ENCODE data around the gene COL28A1. TPM values are rescaled to one million over a fixed set of nuclear protein-coding genes. Genes with fewer than 3 reads are reported as not detected.

The COL28A1 gene
- total and polyA plus RNA-seq, 4 donors, result 0.05 to 0.50 (median 0.18) TPM

DNA sequence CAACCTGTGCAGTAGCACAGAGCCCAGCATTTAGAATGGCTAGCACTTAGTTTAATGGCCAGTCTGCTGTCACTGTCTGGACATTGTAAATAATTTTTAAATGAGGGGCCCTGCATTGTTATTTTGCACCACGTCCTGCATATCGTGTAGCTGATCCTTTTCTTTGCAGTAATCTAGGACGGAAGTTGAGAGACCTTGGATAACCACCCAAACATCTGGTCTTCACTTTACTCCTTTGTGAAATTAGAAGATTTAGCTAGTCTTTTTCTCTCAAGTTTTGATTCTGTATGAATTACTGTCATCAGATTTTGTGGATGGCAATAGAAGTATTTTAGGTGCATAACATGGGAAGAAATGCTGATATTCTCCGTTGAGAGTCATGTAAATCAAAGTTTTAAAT lies 32.9 kb upstream of the COL28A1 start (continued):
- TF ChIP-seq, protein P1, sequence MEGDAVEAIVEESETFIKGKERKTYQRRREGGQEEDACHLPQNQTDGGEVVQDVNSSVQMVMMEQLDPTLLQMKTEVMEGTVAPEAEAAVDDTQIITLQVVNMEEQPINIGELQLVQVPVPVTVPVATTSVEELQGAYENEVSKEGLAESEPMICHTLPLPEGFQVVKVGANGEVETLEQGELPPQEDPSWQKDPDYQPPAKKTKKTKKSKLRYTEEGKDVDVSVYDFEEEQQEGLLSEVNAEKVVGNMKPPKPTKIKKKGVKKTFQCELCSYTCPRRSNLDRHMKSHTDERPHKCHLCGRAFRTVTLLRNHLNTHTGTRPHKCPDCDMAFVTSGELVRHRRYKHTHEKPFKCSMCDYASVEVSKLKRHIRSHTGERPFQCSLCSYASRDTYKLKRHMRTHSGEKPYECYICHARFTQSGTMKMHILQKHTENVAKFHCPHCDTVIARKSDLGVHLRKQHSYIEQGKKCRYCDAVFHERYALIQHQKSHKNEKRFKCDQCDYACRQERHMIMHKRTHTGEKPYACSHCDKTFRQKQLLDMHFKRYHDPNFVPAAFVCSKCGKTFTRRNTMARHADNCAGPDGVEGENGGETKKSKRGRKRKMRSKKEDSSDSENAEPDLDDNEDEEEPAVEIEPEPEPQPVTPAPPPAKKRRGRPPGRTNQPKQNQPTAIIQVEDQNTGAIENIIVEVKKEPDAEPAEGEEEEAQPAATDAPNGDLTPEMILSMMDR (IDR thresholded peaks at IDR 0.05; ENCODE audit: low read depth, low read length, missing input control), result no peak
- TF ChIP-seq RXRA (IDR thresholded peaks at IDR 0.05) (no peak), EGR1 (IDR thresholded peaks at IDR 0.05; ENCODE audit: low read depth in 2 of 2) (no peak)

DNA sequence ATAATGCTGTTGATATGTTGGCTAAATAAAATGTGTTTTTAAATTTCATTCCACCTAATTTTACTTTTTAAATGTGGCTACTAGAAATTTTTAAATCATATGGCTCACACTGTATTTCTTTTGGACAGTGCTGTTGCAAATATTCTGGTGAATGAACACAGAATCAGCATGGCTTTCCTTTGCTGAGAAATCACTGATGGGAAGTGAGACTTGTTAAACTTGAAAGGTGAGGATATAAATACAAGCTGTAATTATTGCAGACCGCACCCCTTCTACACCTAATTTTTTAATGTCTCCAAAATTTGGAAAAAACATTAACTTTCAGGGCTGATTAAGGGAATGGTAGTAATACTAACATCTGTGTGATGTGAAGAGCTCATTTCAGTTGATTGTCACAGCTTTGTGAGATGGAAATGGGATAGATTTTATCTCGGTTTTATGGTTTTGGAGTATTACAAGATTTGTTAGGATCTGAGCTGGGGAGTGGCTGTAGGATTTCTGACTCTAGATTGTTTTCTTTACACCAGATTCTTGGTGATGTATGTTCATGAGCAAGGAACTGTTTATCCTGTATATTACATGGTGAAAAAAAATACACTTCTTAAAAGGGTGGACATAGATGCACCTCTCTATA lies 32.3 kb upstream of the COL28A1 start:
- 74% methylated on average over 2 of the region's 2 CpGs for WGBS
- DNase-seq (ENCODE audit: low spot score), result no peak

More for the DNA sequence above, 32.3 kb upstream of the COL28A1 start:
- H3K4me3 ChIP-seq (ENCODE audit: low read depth in 1 of 3, low read length in 3 of 3), result peak overlapping the region; percentile 80 to 94 (median 94)
- H3K27ac ChIP-seq (ENCODE audit: low read depth in 1 of 2, low read length in 2 of 2), result no peak overlapping the region
- H3K36me3 ChIP-seq (ENCODE audit: control insufficient read depth in 4 of 4, insufficient read depth in 3 of 4, low read depth in 1 of 4, low read length in 3 of 4), result no peaks in the 10 kb centered on the region
- H3K9ac ChIP-seq (ENCODE audit: low read depth in 1 of 2, low read length in 2 of 2), result peak overlapping the region in 1 of 2 donors; percentile 91
- H3K9me3 ChIP-seq (ENCODE audit: control insufficient read depth in 4 of 4, low read length in 3 of 4), result no peaks in the 10 kb centered on the region
- peaks cover 1 to 59% (median 37%) of the 10 kb centered on the region in 4 donors for H3K4me1 ChIP-seq (ENCODE audit: control insufficient read depth in 4 of 4, insufficient read depth in 4 of 4, low read length in 3 of 4)
- no peaks in the 10 kb centered on the region for H3K27me3 ChIP-seq (ENCODE audit: control insufficient read depth in 4 of 4, insufficient read depth in 4 of 4, low read length in 3 of 4)
- TF ChIP-seq, protein P2, sequence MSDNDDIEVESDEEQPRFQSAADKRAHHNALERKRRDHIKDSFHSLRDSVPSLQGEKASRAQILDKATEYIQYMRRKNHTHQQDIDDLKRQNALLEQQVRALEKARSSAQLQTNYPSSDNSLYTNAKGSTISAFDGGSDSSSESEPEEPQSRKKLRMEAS (IDR thresholded peaks at IDR 0.05), result no peak
- TF ChIP-seq, protein P3, sequence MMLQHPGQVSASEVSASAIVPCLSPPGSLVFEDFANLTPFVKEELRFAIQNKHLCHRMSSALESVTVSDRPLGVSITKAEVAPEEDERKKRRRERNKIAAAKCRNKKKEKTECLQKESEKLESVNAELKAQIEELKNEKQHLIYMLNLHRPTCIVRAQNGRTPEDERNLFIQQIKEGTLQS (IDR thresholded peaks at IDR 0.05), result no peak
- TF ChIP-seq EGR1 (IDR thresholded peaks at IDR 0.05; ENCODE audit: low read depth in 2 of 2) (no peak), YY1 (IDR thresholded peaks at IDR 0.05) (no peak), FOXA1 (IDR thresholded peaks at IDR 0.05) (no peak), RXRA (IDR thresholded peaks at IDR 0.05) (no peak), SP1 (IDR thresholded peaks at IDR 0.05) (no peak), FOXA2 (IDR thresholded peaks at IDR 0.05) (no peak), GABPA (IDR thresholded peaks at IDR 0.05 in 1 of 2, conservative IDR thresholded peaks at IDR 0.05 in 1 of 2) (no peak), RAD21 (IDR thresholded peaks at IDR 0.05) (no peak), NR2F2 (IDR thresholded peaks at IDR 0.05) (no peak), HNF4A (conservative IDR thresholded peaks at IDR 0.05) (no peak), TAF1 (conservative IDR thresholded peaks at IDR 0.05) (no peak)
- TF ChIP-seq, protein P4, sequence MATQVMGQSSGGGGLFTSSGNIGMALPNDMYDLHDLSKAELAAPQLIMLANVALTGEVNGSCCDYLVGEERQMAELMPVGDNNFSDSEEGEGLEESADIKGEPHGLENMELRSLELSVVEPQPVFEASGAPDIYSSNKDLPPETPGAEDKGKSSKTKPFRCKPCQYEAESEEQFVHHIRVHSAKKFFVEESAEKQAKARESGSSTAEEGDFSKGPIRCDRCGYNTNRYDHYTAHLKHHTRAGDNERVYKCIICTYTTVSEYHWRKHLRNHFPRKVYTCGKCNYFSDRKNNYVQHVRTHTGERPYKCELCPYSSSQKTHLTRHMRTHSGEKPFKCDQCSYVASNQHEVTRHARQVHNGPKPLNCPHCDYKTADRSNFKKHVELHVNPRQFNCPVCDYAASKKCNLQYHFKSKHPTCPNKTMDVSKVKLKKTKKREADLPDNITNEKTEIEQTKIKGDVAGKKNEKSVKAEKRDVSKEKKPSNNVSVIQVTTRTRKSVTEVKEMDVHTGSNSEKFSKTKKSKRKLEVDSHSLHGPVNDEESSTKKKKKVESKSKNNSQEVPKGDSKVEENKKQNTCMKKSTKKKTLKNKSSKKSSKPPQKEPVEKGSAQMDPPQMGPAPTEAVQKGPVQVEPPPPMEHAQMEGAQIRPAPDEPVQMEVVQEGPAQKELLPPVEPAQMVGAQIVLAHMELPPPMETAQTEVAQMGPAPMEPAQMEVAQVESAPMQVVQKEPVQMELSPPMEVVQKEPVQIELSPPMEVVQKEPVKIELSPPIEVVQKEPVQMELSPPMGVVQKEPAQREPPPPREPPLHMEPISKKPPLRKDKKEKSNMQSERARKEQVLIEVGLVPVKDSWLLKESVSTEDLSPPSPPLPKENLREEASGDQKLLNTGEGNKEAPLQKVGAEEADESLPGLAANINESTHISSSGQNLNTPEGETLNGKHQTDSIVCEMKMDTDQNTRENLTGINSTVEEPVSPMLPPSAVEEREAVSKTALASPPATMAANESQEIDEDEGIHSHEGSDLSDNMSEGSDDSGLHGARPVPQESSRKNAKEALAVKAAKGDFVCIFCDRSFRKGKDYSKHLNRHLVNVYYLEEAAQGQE (IDR thresholded peaks at IDR 0.05), result no peak
- TF ChIP-seq, protein P5, sequence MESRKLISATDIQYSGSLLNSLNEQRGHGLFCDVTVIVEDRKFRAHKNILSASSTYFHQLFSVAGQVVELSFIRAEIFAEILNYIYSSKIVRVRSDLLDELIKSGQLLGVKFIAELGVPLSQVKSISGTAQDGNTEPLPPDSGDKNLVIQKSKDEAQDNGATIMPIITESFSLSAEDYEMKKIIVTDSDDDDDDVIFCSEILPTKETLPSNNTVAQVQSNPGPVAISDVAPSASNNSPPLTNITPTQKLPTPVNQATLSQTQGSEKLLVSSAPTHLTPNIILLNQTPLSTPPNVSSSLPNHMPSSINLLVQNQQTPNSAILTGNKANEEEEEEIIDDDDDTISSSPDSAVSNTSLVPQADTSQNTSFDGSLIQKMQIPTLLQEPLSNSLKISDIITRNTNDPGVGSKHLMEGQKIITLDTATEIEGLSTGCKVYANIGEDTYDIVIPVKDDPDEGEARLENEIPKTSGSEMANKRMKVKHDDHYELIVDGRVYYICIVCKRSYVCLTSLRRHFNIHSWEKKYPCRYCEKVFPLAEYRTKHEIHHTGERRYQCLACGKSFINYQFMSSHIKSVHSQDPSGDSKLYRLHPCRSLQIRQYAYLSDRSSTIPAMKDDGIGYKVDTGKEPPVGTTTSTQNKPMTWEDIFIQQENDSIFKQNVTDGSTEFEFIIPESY (IDR thresholded peaks at IDR 0.05), result no peak

Measured in liver (tissue), 9 donors.